Tibial nerve (tissue), 4 donors: ENCODE measurements around the gene EFCAB6. TPM values are rescaled to one million over a fixed set of nuclear protein-coding genes. Genes with fewer than 3 reads are reported as not detected.

ENCODE experiments used
- DNase-seq, 2 donors: peaks; one replicate each; pipeline ENCODE4 v3.0.0-alpha.2; 2019; ENCODE audit warnings: low spot score in 2 of 2
- H3K27ac ChIP-seq, 4 donors: fragments of 200-600 bp; sonication (generic) in 3 of 4; one replicate each; pipeline ENCODE4 v1.5.1; 2017 to 2019; ENCODE audit warnings: mild to moderate bottlenecking in 1 of 4
- H3K27me3 ChIP-seq, 2 donors: fragments of 200-600 bp; sonication (generic) in 1 of 2; one replicate each; pipeline versions ENCODE4 v1.5.1 to v1.6.0; 2017 to 2019
- H3K36me3 ChIP-seq, 3 donors: fragments of 200-600 bp; sonication (generic); one replicate each; pipeline ENCODE4 v1.5.1; 2018 to 2019
- H3K4me1 ChIP-seq, 4 donors: fragments of 200-600 bp; sonication (generic) in 3 of 4; one replicate each; pipeline ENCODE4 v1.5.1; 2017 to 2019
- H3K4me3 ChIP-seq, 4 donors: fragments of 200-600 bp; sonication (generic) in 3 of 4; one replicate each; pipeline ENCODE4 v1.5.1; 2017 to 2019; ENCODE audit warnings: mild to moderate bottlenecking in 1 of 4, moderate library complexity in 1 of 4
- H3K9me3 ChIP-seq, 4 donors: fragments of 200-600 bp; sonication (generic) in 3 of 4; one replicate each; pipeline ENCODE4 v1.5.1; 2017 to 2019
- EP300 ChIP-seq, 2 donors: sonication (generic); formaldehyde crosslinking; IDR thresholded peaks; one replicate each; pipeline ENCODE4 v1.6.1; 2017; ENCODE audit warnings: antibody characterized with exemption in 2 of 2, mild to moderate bottlenecking in 1 of 2
- POLR2A ChIP-seq, 2 donors: fragments of 450-650 bp; IDR thresholded peaks; one replicate each; pipeline ENCODE4 v1.6.1; 2017; ENCODE audit warnings: antibody characterized with exemption in 2 of 2, mild to moderate bottlenecking in 2 of 2, moderate library complexity in 2 of 2
- WGBS, 2 donors: methylation state at CpG; one replicate each; pipeline ENCODE4 v1.1.5; 2018; 5-methylcytosine and 5-hydroxymethylcytosine counted together
- total RNA-seq, 4 donors: library from RNA; depleted of rRNA; stranded (reverse); fragments of >200 nt; gene quantifications; one replicate each; pipeline ENCODE4 v1.1.0, GENCODE V29; 2016
- TF ChIP-seq, protein P1 (sequence below), 5 experiments: fragments of 200-600 bp in 3 of 5; fragments of 450-650 bp in 2 of 5; sonication (generic) in 3 of 5; IDR thresholded peaks; one replicate each; pipeline ENCODE4 v1.5.1; 2016 to 2019; ENCODE audit warnings: antibody characterized with exemption in 5 of 5, mild to moderate bottlenecking in 3 of 5, moderate library complexity in 2 of 5

The EFCAB6 gene
- total RNA-seq, 4 donors from 2014 or later = 3.3 to 9.2 (median 6.8) TPM

DNA sequence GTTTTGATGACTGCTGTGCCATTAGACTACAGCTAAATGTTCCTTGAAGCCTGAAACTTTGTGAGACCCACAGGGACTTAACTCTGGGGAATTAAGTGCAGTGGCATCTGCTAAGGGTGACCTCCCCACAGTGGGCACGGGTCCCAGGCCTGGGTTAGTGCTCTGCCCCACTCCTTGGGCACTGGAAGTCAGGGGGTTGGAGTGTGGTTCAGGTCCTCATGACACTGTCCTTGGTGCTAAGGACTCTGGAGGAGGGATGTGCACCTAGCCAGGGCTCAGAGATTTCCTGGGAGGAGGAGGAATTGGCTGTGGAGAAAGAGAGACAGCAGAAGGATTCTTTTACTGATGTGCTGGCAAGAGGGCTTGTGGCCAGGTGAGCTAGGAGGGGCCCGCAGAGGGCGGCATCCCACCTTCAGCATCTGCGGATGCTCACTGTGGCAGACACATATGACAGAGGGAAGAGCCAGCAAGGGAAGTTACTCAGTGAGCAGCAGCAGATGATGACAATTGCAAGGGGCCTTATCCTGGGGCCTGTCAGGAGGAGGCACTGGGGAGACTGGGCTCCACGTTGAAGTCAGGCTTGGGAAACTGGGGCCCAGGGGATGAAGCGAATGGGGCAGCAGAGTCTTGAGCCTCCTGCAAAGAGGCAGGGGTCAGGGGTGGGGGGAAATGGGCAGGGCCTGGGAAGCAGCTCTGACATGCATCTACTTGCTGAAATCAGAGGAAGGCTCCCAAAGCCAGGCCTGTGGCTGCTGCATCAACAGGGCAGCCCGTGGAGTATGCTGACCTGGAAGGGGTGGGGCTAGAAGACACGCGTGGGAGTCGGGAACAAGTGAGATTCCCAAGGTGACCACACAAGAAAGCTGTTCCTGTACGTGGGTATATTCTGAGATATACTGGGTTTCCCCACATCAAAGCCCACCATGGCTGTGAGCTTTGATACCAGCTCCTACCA, 256.3 kb downstream of the EFCAB6 start:
- H3K27ac ChIP-seq = no peak overlapping the region
- no peak overlapping the region for H3K4me3 ChIP-seq
- 63 to 74% methylated on average over 11 of the region's 11 CpGs for WGBS, 2 donors
- H3K4me1 ChIP-seq = no peaks in the 10 kb centered on the region
- DNase-seq = no peak
- H3K36me3 ChIP-seq = peaks cover 0 to 21% (median 0%) of the 10 kb centered on the region in 3 donors
- H3K9me3 ChIP-seq = peaks cover 0 to 22% (median 0%) of the 10 kb centered on the region in 4 donors
- TF ChIP-seq POLR2A (IDR thresholded peaks at IDR 0.05) (no peak), EP300 (IDR thresholded peaks at IDR 0.05) (no peak)
- TF ChIP-seq, protein P1, sequence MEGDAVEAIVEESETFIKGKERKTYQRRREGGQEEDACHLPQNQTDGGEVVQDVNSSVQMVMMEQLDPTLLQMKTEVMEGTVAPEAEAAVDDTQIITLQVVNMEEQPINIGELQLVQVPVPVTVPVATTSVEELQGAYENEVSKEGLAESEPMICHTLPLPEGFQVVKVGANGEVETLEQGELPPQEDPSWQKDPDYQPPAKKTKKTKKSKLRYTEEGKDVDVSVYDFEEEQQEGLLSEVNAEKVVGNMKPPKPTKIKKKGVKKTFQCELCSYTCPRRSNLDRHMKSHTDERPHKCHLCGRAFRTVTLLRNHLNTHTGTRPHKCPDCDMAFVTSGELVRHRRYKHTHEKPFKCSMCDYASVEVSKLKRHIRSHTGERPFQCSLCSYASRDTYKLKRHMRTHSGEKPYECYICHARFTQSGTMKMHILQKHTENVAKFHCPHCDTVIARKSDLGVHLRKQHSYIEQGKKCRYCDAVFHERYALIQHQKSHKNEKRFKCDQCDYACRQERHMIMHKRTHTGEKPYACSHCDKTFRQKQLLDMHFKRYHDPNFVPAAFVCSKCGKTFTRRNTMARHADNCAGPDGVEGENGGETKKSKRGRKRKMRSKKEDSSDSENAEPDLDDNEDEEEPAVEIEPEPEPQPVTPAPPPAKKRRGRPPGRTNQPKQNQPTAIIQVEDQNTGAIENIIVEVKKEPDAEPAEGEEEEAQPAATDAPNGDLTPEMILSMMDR (IDR thresholded peaks at IDR 0.05) = no peak
- no peaks in the 10 kb centered on the region for H3K27me3 ChIP-seq

DNA sequence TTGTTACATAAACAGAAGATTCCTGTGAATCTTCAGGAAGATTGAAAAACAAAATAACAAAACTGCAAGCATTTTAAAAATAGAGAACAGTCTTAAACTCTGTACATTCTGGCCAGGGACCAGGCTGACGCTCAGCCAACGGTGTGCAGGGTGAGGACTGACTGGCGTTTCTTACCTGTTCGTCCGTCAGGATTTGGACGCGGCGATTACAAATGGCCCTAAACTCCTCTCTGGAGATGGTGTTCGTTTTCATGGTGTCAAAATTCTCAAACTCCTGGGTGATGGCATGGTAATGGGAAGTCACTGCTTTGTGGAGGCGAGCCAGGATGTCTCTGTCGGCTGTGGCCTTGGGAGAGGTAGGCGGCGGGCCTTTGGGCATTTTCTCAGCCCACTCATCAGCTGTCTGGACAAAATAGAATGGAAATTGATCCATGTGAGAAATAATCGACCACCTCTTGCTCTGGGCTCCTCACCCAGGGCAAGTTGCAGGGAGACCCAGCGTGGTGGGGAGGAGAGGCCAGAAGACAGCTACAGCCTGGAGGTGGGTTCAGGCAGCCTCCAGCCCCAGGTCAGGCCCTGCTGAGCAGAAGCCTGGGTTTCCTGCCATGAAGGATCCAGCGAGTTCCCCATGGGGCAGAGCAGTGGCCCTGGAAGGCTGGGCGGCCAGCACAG, 257.3 kb downstream of the EFCAB6 start:
- H3K4me3 ChIP-seq = no peak overlapping the region

DNA sequence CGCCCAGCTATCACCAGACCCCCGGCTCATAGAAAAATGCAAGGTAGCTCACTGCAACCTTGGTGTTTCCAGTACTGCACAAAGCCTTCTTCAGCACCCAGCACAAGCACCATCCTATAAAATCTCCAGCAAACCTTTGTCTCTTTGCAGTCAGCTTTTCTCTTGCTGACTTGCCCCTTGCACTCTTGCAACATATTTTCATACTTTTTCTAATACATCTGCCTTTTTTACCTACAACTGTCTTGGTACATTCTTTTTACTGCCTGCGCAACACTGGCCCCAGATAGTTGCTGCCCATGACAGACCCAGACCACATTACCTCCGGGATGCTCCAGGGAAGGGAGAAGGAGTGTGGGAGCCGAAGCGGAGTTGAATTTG, 257.9 kb downstream of the EFCAB6 start:
- H3K9me3 ChIP-seq = peaks cover 0 to 19% (median 0%) of the 10 kb centered on the region in 4 donors
- no peak for DNase-seq
- no peaks in the 10 kb centered on the region for H3K4me1 ChIP-seq
- WGBS, 2 donors = 88 to 91% methylated on average over 6 of the region's 6 CpGs
- H3K4me3 ChIP-seq = no peak overlapping the region
- TF ChIP-seq, protein P1 (IDR thresholded peaks at IDR 0.05) = no peak
- no peak for TF ChIP-seq EP300 (IDR thresholded peaks at IDR 0.05)
- TF ChIP-seq POLR2A (IDR thresholded peaks at IDR 0.05) = no peak
- H3K27ac ChIP-seq = no peak overlapping the region
- H3K36me3 ChIP-seq = peaks cover 0 to 21% (median 0%) of the 10 kb centered on the region in 3 donors
- no peaks in the 10 kb centered on the region for H3K27me3 ChIP-seq

More for the DNA sequence above, 257.3 kb downstream of the EFCAB6 start:
- TF ChIP-seq, protein P1 (IDR thresholded peaks at IDR 0.05) = no peak
- TF ChIP-seq POLR2A (IDR thresholded peaks at IDR 0.05) (no peak), EP300 (IDR thresholded peaks at IDR 0.05) (no peak)
- no peak overlapping the region for H3K27ac ChIP-seq
- WGBS, 2 donors = 86 to 90% methylated on average over 17 of the region's 17 CpGs
- no peaks in the 10 kb centered on the region for H3K27me3 ChIP-seq
- no peaks in the 10 kb centered on the region for H3K4me1 ChIP-seq
- peaks cover 0 to 22% (median 0%) of the 10 kb centered on the region in 4 donors for H3K9me3 ChIP-seq
- H3K36me3 ChIP-seq = peaks cover 0 to 21% (median 0%) of the 10 kb centered on the region in 3 donors
- no peak for DNase-seq

DNA sequence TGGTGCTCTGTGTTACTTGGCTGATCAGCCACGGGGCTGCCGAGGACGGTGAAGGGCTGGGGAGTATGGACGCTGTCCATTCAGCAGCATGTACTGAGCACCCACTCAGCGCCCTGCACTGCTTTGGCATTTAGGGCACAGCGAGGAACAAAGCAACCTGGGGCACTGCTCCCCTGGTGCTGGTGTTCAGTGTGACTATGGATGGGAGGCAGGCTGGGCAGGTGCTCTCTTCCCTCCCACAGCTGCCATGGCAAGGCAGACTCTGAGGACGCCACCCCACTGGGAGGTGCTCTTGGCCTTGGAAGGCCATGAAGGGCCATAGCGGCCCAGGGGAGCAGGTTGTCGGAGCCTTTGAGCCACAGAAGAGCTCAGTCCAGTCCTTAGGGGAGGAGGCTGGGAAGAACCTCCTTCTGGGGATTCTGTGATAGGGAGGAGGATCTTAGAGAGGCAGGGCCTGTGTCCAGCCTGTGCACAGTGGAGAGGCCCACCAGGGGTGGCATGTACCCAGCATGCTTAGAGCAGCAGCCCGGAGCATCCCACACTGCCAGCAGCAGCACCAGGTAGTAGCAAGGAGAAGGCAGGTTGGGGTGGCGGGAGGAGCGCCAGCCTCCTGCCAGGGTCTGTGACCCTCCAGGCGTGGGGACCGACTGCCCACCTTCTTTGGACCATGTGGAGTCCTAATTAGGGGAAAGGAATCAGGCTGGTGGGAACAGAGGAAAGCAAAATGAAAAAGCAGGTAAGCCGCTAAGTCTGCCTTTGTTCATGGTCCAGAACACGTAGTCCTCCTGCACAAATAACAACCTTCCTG, 258.4 kb downstream of the EFCAB6 start:
- Histone ChIP-seq H3K36me3 (peaks cover 0 to 21% (median 0%) of the 10 kb centered on the region in 3 donors), H3K4me3 (no peak overlapping the region), H3K27ac (no peak overlapping the region), H3K4me1 (no peaks in the 10 kb centered on the region), H3K9me3 (peaks cover 0 to 18% (median 0%) of the 10 kb centered on the region in 4 donors), H3K27me3 (no peaks in the 10 kb centered on the region)
- no peak for DNase-seq
- WGBS, 2 donors = 91 to 94% methylated on average over 14 to 16 of the region's 16 CpGs
- TF ChIP-seq POLR2A (IDR thresholded peaks at IDR 0.05) = no peak

DNA sequence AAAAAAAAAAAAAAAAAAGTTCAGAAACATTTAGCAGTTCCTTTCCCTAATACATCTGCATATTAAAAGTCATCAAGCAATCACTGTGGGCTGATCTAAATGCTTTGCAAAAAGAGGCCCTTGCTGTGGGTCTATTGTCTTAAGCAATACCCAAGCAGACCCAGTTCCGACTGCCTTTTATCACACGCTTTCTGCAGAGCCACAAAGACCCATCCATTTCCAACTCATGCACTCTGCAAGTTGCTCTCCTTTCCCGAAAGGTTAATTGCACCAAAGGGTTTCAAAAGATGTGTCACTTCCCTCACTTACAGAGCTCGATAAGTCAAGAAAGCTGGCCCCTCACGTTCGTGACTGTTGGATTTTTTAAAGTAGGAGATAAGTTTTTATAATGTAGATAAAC, 261.4 kb downstream of the EFCAB6 start:
- no peak for DNase-seq
- Histone ChIP-seq H3K9me3 (peaks cover 0 to 8% (median 0%) of the 10 kb centered on the region in 4 donors), H3K27ac (no peak overlapping the region), H3K4me3 (no peak overlapping the region), H3K4me1 (no peaks in the 10 kb centered on the region), H3K36me3 (peaks cover 0 to 21% (median 0%) of the 10 kb centered on the region in 3 donors), H3K27me3 (no peaks in the 10 kb centered on the region)
- TF ChIP-seq, protein P1 (IDR thresholded peaks at IDR 0.05) = no peak
- TF ChIP-seq POLR2A (IDR thresholded peaks at IDR 0.05) (no peak), EP300 (IDR thresholded peaks at IDR 0.05) (no peak)
- 68 to 71% methylated on average over 6 of the region's 6 CpGs for WGBS, 2 donors
